GM12891 (cell line): ENCODE results near the gene HDAC5.
"Not testable (repeated sequence)": the region's sequence is repeated elsewhere in the genome, so short reads cannot be mapped to it uniquely, and the experiment has no call there.

Source experiments
- DNase-seq: peaks from one replicate; pipeline ENCODE4 v3.0.0; 2011; ENCODE audit warnings: low spot score; ENCODE audit not compliant: insufficient read length
- FAIRE-seq: peaks from 2 replicates; lab custom pipeline; 2011; peaks lifted over from hg19 to GRCh38; lab: Jason Lieb, UNC
- PAX5 ChIP-seq: IDR thresholded peaks from 2 replicates; pipeline ENCODE4 v1.6.1; 2011; ENCODE audit warnings: low read length, moderate library complexity, mild to moderate bottlenecking; ENCODE audit not compliant: insufficient read depth, severe bottlenecking
- POLR2A ChIP-seq: IDR thresholded peaks from 2 replicates; pipeline ENCODE4 v1.6.1; 2011; ENCODE audit warnings: low read depth, low read length, control low read depth
- POLR2AphosphoS5 ChIP-seq: IDR thresholded peaks from 2 replicates; pipeline ENCODE4 v1.6.1; 2011; ENCODE audit warnings: low read depth, low read length, control low read depth
- POU2F2 ChIP-seq: IDR thresholded peaks from 2 replicates; pipeline ENCODE4 v1.6.1; 2011; ENCODE audit warnings: low read depth, mild to moderate bottlenecking, control low read depth, low read length, moderate library complexity
- SPI1 ChIP-seq: IDR thresholded peaks from 2 replicates; pipeline ENCODE4 v1.6.1; 2011; ENCODE audit warnings: low read depth, low read length, control low read depth
- TAF1 ChIP-seq: IDR thresholded peaks from 2 replicates; pipeline ENCODE4 v1.6.1; 2011; ENCODE audit warnings: low read depth, low read length, control low read depth

The HDAC5 gene

DNA sequence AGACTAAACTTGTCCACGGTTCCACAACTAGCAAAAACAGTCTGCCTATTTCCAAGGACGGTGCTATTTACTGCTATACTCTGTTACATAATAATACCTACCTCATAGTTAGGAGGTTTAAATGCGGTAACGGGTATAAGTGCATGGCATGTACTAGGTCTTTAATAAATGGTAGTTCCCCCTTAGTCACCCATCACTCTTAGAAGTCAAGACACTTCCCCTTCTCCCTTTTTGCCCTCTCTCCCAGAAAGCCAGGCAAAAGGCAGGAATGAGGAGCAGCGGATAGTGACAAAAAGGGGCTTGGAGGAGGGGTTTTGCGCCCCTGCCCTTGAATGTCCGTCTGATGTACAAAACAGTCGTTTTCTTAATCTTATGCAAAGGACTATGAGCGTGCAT, 55.9 kb downstream of the HDAC5 start:
- TF ChIP-seq POLR2AphosphoS5 (no peak), PAX5 (no peak)
- FAIRE-seq: no peak
- DNase-seq: no peak

DNA sequence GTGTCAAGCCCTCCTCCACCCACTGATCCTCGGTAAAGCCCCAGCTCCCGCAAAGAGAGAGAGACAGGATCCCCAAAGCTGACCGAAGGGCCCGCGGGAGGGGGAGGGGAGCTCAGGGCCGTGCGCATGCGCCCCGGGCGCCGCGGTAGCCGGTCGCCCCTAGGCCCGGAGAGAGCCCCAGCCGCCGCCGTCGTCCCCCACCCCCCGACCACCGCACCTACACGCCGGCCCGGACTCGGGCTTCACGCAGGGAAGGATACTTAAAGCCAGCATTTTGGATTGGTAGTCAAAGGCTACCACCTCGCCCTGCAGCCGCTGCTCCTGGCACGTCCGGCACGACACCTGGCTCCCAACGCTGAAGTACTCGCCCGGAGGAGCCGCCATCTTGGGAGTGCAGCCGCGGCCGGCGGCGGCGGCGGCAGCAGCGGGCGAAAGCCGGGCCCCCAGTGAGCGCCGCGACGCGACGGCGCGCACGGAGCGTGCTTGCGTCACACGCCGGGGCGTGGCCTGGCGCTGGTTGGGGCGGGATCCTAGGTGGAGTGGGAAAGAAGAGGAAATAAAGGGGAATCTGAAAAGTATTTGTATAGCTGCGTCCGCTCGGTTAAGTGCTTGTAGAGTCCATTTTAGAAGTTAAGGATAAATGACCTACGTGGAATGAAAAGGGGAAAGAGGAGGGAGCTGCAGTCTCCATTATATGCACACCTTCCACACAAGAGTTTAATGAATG, 57.1 kb downstream of the HDAC5 start, which contains the start of gene LSM12:
LSM12 (minus strand) TSS at position 468 of the 727 bp plus-strand sequence; CDS start at position 384, 84 bp downstream.
- TF ChIP-seq PAX5: no peak
- peak; percentile 88 for TF ChIP-seq TAF1
- TF ChIP-seq SPI1: no peak
- no peak for TF ChIP-seq POU2F2
- TF ChIP-seq POLR2AphosphoS5: peak; percentile 85; the same call in 1 of the 2 replicates
- peak; percentile 76 for TF ChIP-seq POLR2A
- FAIRE-seq (peak; percentile 98), DNase-seq (peak; percentile 82)

DNA sequence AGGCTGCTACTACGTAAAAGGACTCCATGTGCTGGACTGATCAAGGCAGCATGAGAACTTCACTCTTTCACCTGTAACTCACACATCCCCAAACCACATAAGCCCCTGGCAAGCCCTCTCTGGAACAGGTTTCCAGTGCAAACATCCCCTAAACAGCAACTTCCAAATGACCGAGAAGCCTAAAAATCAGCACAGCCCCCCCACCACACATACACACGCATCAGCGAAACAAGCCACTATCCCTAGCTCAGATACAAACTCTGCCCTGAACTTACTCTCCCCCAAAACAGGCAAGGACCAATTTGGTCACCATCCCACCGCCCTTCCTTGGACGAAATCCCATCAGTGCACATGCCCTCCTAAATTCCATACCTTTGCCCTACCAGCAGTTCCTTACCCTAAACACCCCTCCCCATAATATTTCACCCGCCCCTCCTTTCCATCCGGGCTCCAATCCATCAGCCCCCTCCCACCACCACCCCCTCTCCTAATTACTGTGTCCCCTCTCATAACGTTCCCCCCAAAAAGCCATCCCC, 57.7 kb downstream of the HDAC5 start:
- DNase-seq: no peak
- TF ChIP-seq TAF1: no peak
- TF ChIP-seq POLR2AphosphoS5: no peak
- no peak for TF ChIP-seq POLR2A
- TF ChIP-seq PAX5: no peak
- TF ChIP-seq SPI1: no peak
- no peak for TF ChIP-seq POU2F2
- FAIRE-seq: no peak

- FAIRE-seq (no peak), DNase-seq (no peak)
- no peak for TF ChIP-seq POLR2A
- no peak for TF ChIP-seq POU2F2
- TF ChIP-seq TAF1: no peak
- TF ChIP-seq SPI1: no peak
- no peak for TF ChIP-seq PAX5
- no peak for TF ChIP-seq POLR2AphosphoS5
Observed at GRCh38 chr17:44063704-44064639, 59.5 kb downstream of the HDAC5 start.

- TF ChIP-seq POLR2AphosphoS5: no peak
- no peak for TF ChIP-seq POLR2A
- TF ChIP-seq SPI1: no peak
- no peak for TF ChIP-seq TAF1
- TF ChIP-seq PAX5: no peak
- TF ChIP-seq POU2F2: no peak
- DNase-seq (no peak), FAIRE-seq (no peak)
Observed at GRCh38 chr17:44062871-44063270, 60.6 kb downstream of the HDAC5 start.

DNA sequence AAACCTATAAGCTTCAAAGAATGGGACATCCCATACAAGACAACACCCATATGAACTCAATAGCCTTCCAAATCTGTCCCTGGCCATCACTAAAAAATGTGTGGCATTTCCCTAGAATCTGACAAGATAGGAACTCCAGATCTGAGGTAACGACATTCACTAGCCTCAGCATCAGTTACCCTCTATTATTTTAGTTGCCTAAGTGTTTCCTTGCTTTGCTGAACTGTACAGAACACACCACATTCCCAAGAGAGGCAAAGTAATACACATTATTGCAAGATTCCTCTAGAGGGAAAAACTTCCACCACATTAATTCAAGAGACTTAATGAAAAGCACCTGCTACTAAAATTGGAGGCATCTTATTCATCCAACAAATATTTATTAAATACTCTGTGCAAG, 62.0 kb downstream of the HDAC5 start:
- DNase-seq (no peak), FAIRE-seq (no peak)
- TF ChIP-seq POLR2A (no peak), TAF1 (no peak), PAX5 (no peak), POU2F2 (no peak), SPI1 (no peak), POLR2AphosphoS5 (no peak)

GRCh38 chr17:44059101-44059892, 64.1 kb downstream of the HDAC5 start:
- DNase-seq (no peak), FAIRE-seq (no peak)
- TF ChIP-seq SPI1 (no peak), POU2F2 (no peak), PAX5 (no peak), POLR2AphosphoS5 (no peak), TAF1 (no peak), POLR2A (no peak)

- FAIRE-seq: no peak
- no peak for DNase-seq
- TF ChIP-seq POLR2AphosphoS5 (no peak), POLR2A (no peak), SPI1 (no peak), TAF1 (no peak), POU2F2 (no peak), PAX5 (no peak)
Observed at GRCh38 chr17:44053125-44053872, 70.1 kb downstream of the HDAC5 start.

DNA sequence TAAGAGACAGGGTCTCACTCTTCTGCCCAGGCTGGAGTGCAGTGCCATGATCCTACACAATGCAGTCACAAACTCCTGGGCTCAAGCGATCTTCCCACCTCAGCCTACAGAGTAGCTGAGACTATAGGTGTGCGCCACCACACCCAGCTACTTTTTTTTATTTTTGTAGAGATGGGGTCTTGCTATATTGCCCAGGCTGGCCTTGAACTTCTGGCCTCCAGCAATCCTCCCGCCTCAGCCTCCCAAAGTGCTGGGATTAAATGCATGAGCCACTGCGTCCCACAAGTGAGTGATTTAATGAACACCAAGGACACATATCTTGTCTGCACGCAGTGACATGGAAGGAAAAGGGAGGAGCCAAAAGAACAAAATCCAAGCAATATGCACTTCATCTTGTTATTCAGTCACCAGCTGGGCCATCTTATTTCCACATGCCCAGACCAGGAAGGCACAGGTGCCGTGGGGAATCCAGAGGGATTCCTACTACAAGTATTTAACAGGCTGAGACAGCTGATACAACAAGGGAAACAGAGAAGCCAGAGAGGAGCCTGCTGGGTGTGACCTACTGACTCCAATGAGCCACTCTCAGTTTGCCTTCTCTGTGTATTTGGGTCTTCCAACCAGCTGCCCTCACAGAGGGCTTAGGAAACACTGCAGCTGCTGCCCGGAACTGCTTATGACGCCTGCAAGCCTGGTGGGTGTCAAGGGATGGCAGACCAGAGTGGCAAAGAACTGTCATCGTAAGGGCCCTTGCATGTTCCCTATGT, 74.0 kb downstream of the HDAC5 start:
- no peak for FAIRE-seq
- TF ChIP-seq SPI1: no peak
- no peak for TF ChIP-seq POU2F2
- TF ChIP-seq TAF1: no peak
- TF ChIP-seq POLR2A: no peak
- no peak for DNase-seq

- not testable (repeated sequence) for FAIRE-seq
Observed at GRCh38 chr17:44046893-44047292, 76.5 kb downstream of the HDAC5 start.

More at GRCh38 chr17:44046893-44047292, 76.5 kb downstream of the HDAC5 start:
- DNase-seq: not testable (repeated sequence)
